Activated CD4-positive, alpha-beta T cell treated with anti-CD3 and anti-CD28 coated beads for 36 hours (primary cell): ENCODE results near the gene AGAP3. TPM values are rescaled to one million over a fixed set of nuclear protein-coding genes. Genes with fewer than 3 reads are reported as not detected.

Experiments
- ATAC-seq: fragments of 200-7000 bp; cut with Tn5 transposase; one replicate; pipeline ENCODE4 v1.10.0; 2021; ENCODE audit warnings: mild to moderate bottlenecking, moderate library complexity
- CTCF ChIA-PET: fragments of 350-600 bp; sonication (Branson Sonifier 250); formaldehyde crosslinking; loops from one replicate; lab custom pipeline; 2021; ENCODE audit warnings: antibody characterized with exemption; lab: Charles Lee
- POLR2A ChIA-PET: fragments of 350-600 bp; sonication (Branson Sonifier 250); formaldehyde crosslinking; loops from one replicate; lab custom pipeline; 2021; ENCODE audit warnings: antibody characterized with exemption, inconsistent platforms; lab: Charles Lee
- DNase-seq: peaks from one replicate; pipeline ENCODE4 v3.0.0-alpha.2; 2020
- H3K27ac Mint-ChIP-seq: one replicate; pipeline ENCODE4 v1.8.0; 2021; ENCODE audit warnings: mixed read lengths
- H3K27me3 Mint-ChIP-seq: one replicate; pipeline ENCODE4 v1.8.0; 2021; ENCODE audit warnings: mixed read lengths
- H3K36me3 Mint-ChIP-seq: one replicate; pipeline ENCODE4 v1.8.0; 2021; ENCODE audit warnings: low read depth, mixed read lengths
- H3K4me1 Mint-ChIP-seq: one replicate; pipeline ENCODE4 v1.8.0; 2021; ENCODE audit warnings: mixed read lengths
- H3K4me3 Mint-ChIP-seq: one replicate; pipeline ENCODE4 v1.8.0; 2021; ENCODE audit warnings: mild to moderate bottlenecking, moderate library complexity, mixed read lengths
- H3K9me3 Mint-ChIP-seq: one replicate; pipeline ENCODE4 v1.8.0; 2021; ENCODE audit warnings: low read depth, mixed read lengths
- intact Hi-C, 2 experiments: fragments of 100-400 bp; cut with DNase I in 1 of 2; cut with micrococcal nuclease in 1 of 2; formaldehyde crosslinking; loops; one replicate each; pipeline versions ENCODE4 v1.14.2 to v1.15.1; 2022 to 2024; cut with DNase I, micrococcal nuclease
- total RNA-seq, 2 experiments: library from RNA; stranded (reverse); gene quantifications; one replicate each; pipeline ENCODE4 v1.2.3, GENCODE V29; 2021

The AGAP3 gene
- total RNA-seq, 2 experiments from 2014 or later, result 29.4 to 33.2 TPM

DNA sequence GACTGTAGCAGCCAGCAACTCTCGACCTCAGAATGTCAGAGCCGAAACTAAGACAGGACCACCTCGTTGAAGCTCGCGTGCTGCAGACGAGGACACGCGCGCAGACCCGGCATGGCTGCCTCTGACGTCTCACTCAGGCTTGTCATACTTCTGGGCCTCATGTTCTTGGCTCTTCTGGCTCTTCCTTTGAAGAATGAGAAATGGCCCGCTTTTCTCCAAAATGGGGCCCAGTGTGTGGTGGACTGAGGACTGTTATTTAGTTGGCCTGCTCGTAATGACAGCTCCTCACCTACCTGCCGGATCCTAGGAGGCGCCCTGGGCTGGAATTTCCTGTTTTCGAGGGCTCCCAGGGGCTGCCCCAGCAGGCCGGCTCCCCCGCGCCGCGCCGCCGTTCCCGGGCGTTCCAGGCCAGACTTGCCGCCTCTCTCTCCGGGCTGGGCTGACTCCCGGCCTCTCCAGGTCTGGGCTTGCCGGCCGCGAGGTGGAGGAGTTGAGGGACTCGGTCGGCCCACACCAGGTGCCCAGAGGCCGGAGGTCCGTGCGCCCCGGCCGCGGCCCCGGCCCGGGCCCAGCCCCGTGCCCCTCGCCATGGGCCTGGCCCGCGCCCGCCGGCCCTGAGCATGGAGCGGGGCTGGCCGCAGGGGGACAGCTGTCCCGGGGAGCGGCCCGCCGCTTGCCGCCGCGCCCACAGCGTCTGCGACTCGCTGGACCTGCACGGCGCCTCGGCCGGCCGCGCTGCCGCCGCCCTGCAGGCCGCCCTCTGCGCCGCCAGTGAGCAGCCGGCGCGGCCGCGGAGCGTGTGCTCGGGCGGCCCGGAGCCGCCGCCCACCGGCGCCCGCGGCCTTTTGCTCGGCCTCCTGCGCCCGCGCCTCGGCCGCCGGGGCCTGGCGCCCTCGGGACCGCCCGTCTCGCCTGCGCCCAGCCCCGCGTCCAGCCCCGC, 28.1 kb downstream of the AGAP3 start:
- H3K36me3 Mint-ChIP-seq, result peaks cover 3% of the 10 kb centered on the region
- H3K9me3 Mint-ChIP-seq, result no peaks in the 10 kb centered on the region
- peaks cover 5% of the 10 kb centered on the region for H3K4me1 Mint-ChIP-seq
- intact Hi-C loops, result loop anchor here (5.0 kb wide), 2 partner anchors 217 to 337 kb away; no protein-coding TSS in a partner anchor
- no peak overlapping the region for H3K27ac Mint-ChIP-seq
- peaks cover 3% of the 10 kb centered on the region for H3K27me3 Mint-ChIP-seq
- DNase-seq, result no peak
- no peak for ATAC-seq
- ChIA-PET CTCF (interaction anchor here (0.8 to 1.4 kb wide), 2 partner anchors 9 to 24 kb away, joined by 3 to 4 read pairs; no protein-coding TSS in a partner anchor), POLR2A (no interaction called here)
- no peak overlapping the region for H3K4me3 Mint-ChIP-seq

DNA sequence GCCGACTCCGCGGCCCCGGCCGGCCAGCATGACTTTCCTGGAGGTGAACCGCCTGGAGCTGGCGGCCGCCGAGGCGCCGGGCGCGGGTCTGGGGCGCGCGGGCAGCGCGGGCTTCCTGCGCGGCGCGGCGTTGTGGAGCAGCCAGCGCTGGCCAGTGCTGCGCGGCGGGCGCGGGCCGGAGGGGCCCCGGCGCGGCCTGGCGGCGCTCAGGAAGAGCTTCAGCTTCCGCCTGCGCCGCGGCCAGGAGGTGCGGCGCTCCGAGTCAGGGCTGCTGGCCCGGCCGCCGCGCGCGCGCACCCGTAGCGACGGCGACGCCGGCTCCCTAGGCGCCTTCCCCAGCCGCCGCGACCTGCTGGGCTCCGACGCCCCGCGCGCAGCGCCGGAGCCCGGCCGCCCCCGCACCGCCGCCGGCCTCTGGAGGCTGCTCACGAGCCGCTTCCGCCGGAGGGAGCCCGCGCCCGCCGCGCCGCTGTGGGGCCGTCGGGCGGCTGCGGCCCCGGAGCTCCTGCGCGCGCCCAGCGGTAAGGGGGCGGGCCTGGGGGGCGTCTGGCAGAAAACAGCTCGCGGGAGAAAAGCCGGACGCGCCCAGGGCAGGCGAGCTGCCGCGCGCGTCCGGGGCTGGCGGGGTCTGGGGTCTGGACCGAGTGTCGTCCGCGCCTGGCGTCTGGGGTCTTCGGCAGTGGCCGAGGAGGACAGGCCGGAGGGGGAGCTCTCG, 29.0 kb downstream of the AGAP3 start:
- POLR2A ChIA-PET, result no interaction called here
- peak; percentile 51 for ATAC-seq
- peaks cover 3% of the 10 kb centered on the region for H3K27me3 Mint-ChIP-seq
- no peak overlapping the region for H3K27ac Mint-ChIP-seq
- DNase-seq, result peak; percentile 69
- intact Hi-C loops, result no loop called here
- H3K9me3 Mint-ChIP-seq, result no peaks in the 10 kb centered on the region
- peak overlapping the region; percentile 39 for H3K4me3 Mint-ChIP-seq
- H3K36me3 Mint-ChIP-seq, result peaks cover 4% of the 10 kb centered on the region
- H3K4me1 Mint-ChIP-seq, result peaks cover 5% of the 10 kb centered on the region
- CTCF ChIA-PET, result interaction anchor here (0.7 to 1.4 kb wide), 5 partner anchors 10 to 217 kb away, joined by 3 to 4 read pairs (median 3); no protein-coding TSS in a partner anchor

DNA sequence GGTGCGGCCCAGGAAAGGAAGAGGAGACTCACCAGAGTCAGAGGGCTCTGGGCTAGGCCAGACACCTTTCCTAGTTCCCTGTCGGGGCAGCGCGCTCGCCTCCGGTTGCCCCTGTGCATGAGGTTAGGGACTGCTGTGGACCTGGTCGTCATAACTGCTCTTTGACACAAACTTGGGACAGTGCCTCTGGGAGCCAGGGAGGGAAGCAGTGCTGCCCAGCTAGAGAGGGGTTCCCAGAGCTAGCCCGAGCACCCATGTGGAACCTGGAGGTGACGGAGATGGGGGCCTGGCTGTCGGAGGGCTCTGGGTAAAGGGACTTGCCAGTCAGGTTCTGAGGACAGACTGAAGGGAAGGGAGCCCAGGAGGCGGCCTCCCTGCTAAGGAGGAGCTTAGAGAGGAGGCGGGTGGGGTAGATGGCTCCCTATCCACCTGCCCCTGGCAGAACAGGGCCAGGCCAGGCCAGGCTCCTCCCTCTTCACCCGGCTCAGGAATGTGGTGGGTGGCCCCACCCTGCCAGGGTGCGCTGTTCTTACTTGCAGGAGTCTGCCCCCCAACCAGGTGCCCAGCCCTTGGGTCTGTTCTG, 29.7 kb downstream of the AGAP3 start:
- intact Hi-C loops, result no loop called here
- ChIA-PET CTCF (interaction anchor here (0.7 to 1.4 kb wide), 5 partner anchors 10 to 218 kb away, joined by 3 to 4 read pairs (median 3); no protein-coding TSS in a partner anchor), POLR2A (no interaction called here)
- no peak overlapping the region for H3K27ac Mint-ChIP-seq
- no peak for ATAC-seq
- peak overlapping the region; percentile 39 for H3K4me3 Mint-ChIP-seq
- H3K36me3 Mint-ChIP-seq, result peaks cover 4% of the 10 kb centered on the region
- DNase-seq, result peak; percentile 28
- H3K4me1 Mint-ChIP-seq, result peaks cover 5% of the 10 kb centered on the region
- H3K9me3 Mint-ChIP-seq, result no peaks in the 10 kb centered on the region
- peaks cover 3% of the 10 kb centered on the region for H3K27me3 Mint-ChIP-seq

DNA sequence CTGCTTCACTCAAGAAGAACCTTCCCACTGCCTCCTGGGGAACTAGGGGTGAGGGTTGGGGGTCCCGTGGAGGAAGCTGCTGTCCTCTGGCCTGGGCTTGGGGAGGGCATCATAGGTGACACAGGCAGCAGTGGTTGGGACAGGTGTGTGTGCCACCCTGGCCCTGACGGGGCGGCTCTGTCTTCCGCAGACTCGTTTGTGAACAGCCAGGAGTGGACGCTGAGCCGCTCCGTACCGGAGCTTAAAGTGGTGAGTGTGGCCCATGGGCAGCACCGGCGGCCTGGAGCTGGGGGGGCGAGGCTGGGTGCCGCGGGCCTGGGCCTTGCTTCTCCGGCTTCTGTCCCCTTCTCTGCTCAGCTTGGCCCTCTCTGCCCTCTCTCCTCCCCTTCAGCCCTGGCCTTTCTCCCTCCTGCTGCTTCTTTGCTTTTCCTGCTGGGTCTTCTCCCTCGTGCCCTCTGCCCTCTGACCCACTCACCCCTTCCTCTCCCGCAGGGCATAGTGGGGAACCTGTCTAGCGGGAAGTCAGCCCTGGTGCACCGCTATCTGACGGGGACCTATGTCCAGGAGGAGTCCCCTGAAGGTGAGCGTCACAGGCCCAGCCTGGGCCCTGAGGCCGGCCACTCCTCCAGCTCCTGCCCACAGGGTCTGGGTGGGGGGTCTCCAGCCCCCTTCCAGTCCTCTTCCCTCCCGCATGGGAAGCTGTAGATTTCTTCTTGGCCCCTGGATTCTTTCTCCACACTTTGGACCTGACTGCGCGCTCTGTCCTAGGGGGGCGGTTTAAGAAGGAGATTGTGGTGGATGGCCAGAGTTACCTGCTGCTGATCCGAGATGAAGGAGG, 30.5 kb downstream of the AGAP3 start:
- ChIA-PET POLR2A (no interaction called here), CTCF (interaction anchor here (0.7 to 1.3 kb wide), 8 partner anchors 8 to 219 kb away, joined by 3 to 4 read pairs (median 3); no protein-coding TSS in a partner anchor)
- H3K4me1 Mint-ChIP-seq, result peaks cover 5% of the 10 kb centered on the region
- no peak for ATAC-seq
- no peak overlapping the region for H3K27ac Mint-ChIP-seq
- intact Hi-C loops, result no loop called here
- no peak for DNase-seq
- H3K9me3 Mint-ChIP-seq, result no peaks in the 10 kb centered on the region
- peaks cover 7% of the 10 kb centered on the region for H3K36me3 Mint-ChIP-seq
- H3K27me3 Mint-ChIP-seq, result peaks cover 3% of the 10 kb centered on the region
- H3K4me3 Mint-ChIP-seq, result peak overlapping the region; percentile 29

DNA sequence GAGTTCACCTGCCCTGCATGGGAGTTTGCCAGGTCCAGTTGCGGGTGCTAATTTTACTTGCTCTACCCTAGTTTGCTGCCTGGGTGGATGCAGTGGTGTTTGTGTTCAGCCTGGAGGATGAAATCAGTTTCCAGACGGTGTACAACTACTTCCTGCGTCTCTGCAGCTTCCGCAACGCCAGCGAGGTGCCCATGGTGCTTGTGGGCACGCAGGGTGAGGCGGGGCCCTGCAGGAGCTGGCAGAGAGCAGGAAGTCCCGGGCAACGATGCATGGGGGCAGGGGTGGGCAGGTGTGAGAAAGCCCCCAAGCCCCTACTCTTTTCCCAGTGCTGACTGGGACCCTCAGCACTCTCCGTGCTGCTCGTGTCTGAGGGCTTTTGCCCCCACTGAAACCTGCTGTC, 31.3 kb downstream of the AGAP3 start:
- ATAC-seq (peak; percentile 32), DNase-seq (peak; percentile 42)
- H3K27me3 Mint-ChIP-seq, result no peaks in the 10 kb centered on the region
- no peaks in the 10 kb centered on the region for H3K9me3 Mint-ChIP-seq
- H3K36me3 Mint-ChIP-seq, result peaks cover 7% of the 10 kb centered on the region
- POLR2A ChIA-PET, result no interaction called here
- H3K27ac Mint-ChIP-seq, result peak overlapping the region; percentile 55
- peaks cover 5% of the 10 kb centered on the region for H3K4me1 Mint-ChIP-seq
- H3K4me3 Mint-ChIP-seq, result peak overlapping the region; percentile 29
- CTCF ChIA-PET, result interaction anchor here (1.0 to 1.3 kb wide), 5 partner anchors 9 to 52 kb away, joined by 3 to 4 read pairs (median 3); no protein-coding TSS in a partner anchor
- intact Hi-C loops, result no loop called here

DNA sequence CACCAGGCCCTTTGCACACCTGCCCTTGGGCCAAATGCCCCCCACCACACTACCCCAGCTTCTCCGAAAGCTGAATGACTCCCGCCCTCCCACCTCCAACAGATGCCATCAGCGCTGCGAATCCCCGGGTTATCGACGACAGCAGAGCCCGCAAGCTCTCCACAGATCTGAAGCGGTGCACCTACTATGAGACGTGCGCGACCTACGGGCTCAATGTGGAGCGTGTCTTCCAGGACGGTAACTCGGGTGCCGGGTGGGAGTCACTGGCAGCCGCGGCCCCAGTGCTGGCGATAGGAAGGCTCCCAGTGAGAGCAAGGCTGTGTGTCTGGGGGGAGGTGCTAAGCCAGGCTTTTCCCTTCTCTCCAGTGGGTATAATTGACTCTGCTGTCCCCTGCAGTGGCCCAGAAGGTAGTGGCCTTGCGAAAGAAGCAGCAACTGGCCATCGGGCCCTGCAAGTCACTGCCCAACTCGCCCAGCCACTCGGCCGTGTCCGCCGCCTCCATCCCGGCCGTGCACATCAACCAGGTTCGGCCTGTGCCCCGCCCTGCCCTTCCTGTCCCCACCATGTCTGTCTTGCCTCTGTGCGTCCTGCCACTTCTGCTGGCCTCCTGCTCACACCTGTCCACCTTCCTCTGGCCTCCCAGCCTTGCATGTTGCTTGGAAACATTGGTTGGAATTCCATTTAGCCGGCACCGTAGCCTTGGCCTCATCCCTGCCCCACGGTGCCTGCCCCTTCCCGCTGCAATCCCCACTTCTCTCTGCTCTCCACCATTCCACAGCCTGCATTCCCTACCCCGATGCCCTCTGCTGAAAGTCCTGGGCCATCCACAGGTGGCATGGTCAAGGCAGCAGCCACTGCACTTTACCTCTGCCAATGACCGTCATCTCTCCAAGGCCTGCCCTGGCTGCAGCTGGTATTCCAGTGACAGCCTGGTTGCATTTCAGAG, 32.1 kb downstream of the AGAP3 start:
- Mint-ChIP-seq H3K36me3 (peaks cover 7% of the 10 kb centered on the region), H3K27me3 (no peaks in the 10 kb centered on the region), H3K4me3 (no peak overlapping the region), H3K9me3 (no peaks in the 10 kb centered on the region), H3K27ac (no peak overlapping the region), H3K4me1 (peaks cover 5% of the 10 kb centered on the region)
- ChIA-PET CTCF (interaction anchor here (1.3 kb wide), 1 partner anchor 51 kb away, joined by 4 read pairs; no protein-coding TSS in a partner anchor), POLR2A (no interaction called here)
- no peak for ATAC-seq
- intact Hi-C loops, result no loop called here
- no peak for DNase-seq

DNA sequence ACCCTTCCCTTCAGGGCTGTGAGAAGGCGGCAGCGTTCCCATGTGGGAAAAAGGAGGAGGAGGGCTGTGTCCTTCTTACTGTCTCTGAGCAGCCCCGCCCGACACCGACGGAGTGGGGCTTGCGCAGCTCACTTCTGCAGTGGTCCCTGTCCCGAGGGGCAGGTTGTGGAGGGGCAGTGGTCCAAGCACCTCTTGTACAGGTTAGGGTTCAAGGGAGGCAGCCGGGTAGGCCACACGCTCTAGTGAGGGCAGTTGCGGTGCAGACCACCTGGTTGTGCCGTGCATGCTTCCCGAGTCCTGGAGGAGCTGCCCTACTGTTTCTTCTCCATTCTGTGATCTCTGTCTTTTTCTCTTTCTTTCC, 32.8 kb downstream of the AGAP3 start:
- H3K27ac Mint-ChIP-seq, result no peak overlapping the region
- H3K36me3 Mint-ChIP-seq, result peaks cover 11% of the 10 kb centered on the region
- ATAC-seq, result no peak
- no peak overlapping the region for H3K4me3 Mint-ChIP-seq
- no peaks in the 10 kb centered on the region for H3K9me3 Mint-ChIP-seq
- CTCF ChIA-PET, result no interaction called here
- no peaks in the 10 kb centered on the region for H3K27me3 Mint-ChIP-seq
- H3K4me1 Mint-ChIP-seq, result peaks cover 9% of the 10 kb centered on the region
- intact Hi-C loops, result no loop called here
- no peak for DNase-seq
- POLR2A ChIA-PET, result no interaction called here

DNA sequence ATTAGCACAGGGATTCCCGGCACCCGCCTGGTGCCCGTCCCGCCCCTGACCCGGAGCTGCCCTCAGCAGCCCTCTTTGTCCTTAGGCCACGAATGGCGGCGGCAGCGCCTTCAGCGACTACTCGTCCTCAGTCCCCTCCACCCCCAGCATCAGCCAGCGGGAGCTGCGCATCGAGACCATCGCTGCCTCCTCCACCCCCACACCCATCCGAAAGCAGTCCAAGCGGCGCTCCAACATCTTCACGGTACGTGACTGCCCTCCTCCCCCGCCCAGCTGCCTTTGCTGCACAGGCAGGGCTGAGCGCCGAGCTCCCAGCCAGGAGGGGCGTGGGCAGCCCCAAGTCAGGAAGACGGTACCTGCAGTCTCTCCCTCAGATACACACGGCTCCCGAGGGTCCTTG, 33.6 kb downstream of the AGAP3 start:
- CTCF ChIA-PET, result interaction anchor here (1.0 to 1.1 kb wide), 2 partner anchors 10 to 55 kb away, joined by 3 read pairs; no protein-coding TSS in a partner anchor
- Mint-ChIP-seq H3K4me1 (peaks cover 10% of the 10 kb centered on the region), H3K27me3 (no peaks in the 10 kb centered on the region), H3K9me3 (no peaks in the 10 kb centered on the region), H3K36me3 (peaks cover 13% of the 10 kb centered on the region), H3K27ac (no peak overlapping the region), H3K4me3 (no peak overlapping the region)
- DNase-seq, result no peak
- ATAC-seq, result no peak
- intact Hi-C loops, result loop anchor here in 1 of 2 experiments (10.0 kb wide), 1 partner anchor 125 kb away; the partner anchor contains the start of gene SMARCD3
- POLR2A ChIA-PET, result no interaction called here

DNA sequence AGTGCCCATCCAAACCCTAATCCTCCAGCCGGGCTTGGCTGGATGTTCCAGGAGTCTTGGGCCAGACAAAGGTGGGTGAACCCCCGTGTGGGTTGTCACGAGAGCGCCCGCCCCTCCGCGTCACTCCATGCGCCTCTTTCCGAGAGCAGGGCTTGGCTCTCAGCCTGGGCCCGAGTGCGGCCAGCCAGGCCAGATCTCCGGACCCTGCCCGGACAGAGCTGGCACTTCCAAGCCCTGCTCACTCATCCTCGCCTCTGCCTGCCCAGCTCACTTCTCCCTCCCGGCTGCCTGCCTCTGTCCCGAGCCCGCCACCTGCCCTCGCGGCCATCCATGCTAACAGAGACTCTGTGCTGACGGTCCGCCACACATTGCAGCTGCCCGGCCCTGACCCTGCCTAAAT, 34.6 kb downstream of the AGAP3 start:
- Mint-ChIP-seq H3K27ac (no peak overlapping the region), H3K36me3 (peaks cover 17% of the 10 kb centered on the region), H3K4me3 (no peak overlapping the region), H3K9me3 (no peaks in the 10 kb centered on the region), H3K4me1 (peaks cover 10% of the 10 kb centered on the region), H3K27me3 (no peaks in the 10 kb centered on the region)
- intact Hi-C loops, result loop anchor here in 1 of 2 experiments (10.0 kb wide), 1 partner anchor 124 kb away; the partner anchor contains the start of gene SMARCD3
- ChIA-PET CTCF (interaction anchor here (0.6 to 1.1 kb wide), 4 partner anchors 11 to 318 kb away, joined by 3 read pairs; no protein-coding TSS in a partner anchor), POLR2A (no interaction called here)
- ATAC-seq, result no peak
- DNase-seq, result no peak
